GM18511 (cell line): Measurements from ENCODE around the gene TRIM41.
"Not testable (repeated sequence)": the region's sequence is repeated elsewhere in the genome, so short reads cannot be mapped to it uniquely, and the experiment has no call there.

Source experiments
- ATAC-seq: cut with Tn5 transposase; IDR thresholded peaks from one replicate; pipeline ENCODE4 v1.9.1; 2021; ENCODE audit warnings: mild to moderate bottlenecking, moderate library complexity; ENCODE audit not compliant: unreplicated experiment

Gene TRIM41

DNA sequence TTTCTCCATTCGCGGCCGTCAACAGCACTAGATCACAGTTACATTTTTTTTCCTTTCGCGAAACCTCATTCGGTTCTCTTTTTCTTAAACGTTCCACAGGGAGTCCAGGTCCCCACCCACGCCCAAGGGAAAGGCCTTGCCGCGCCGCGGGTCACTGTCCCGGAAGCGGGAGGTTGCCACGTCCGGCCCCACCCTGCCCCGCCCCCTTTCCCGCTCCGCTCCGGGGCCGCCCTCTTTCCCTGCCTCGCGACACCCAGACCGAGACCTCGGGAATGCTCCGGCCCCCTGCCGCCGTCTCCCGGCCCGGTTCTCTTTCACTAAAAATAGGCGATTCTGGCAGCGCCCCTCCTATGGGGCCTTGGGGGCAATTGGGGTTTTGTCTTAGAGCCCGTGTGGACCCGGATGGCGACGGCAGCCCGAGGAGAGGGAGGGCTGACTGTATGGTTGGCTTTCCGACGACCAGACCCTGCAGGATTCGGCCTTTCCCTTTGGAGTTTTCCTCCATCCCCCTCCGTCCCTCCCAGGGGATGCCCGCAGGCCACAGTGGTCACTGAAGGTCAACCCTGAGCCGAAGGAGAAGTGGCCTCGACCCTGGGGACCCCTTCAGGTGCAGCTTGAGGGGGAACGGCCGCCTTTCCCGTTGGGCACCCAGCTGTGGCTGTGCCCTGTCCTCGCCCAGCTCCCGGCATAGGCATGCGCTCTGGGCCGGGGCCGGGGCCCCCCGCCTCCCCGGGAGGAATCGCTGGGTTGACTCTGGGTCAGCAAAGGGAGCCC, 23.4 kb downstream of the TRIM41 start:
- peak; percentile 56 for ATAC-seq

DNA sequence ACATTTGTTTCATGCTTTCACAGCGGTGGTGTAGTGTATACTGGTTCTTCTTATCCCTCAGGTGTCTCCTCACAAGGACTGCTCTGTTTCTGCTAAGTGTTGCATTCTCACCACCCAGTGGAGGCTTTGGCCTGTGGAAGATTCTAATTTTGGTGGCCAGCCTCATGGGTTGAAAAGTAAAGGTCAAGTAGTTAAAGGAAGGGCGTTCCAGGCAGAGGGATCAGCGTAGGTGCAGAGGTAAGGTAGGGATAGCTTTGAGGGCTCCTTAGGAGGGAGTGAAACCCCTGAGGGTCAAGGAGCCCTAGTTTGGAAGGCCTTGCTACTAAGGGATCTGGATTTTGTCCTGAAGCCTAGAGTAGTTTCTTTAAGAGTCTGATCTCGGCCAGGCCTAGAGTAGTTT, 25.2 kb downstream of the TRIM41 start:
- no peak for ATAC-seq

DNA sequence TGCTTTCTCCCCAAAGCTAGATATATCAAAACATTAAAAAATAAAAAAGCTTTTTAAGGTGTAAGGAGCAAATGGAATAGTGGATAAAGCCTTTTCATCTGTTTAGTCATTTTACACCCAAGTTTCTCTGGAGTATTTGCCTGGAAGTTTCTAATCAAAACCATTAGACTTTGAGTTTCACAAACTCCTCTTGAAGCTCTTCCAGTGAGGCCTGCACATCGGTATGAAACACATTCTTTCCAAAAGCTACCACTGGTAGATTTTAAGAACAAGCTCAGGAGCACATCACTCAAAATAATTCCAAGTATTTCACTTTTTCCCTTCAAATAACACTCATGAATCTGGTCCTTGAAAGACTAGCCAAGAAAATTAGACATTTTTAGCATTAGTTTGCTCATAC, 32.2 kb downstream of the TRIM41 start:
- no peak for ATAC-seq

GRCh38 chr5:181255836-181256578, 32.9 kb downstream of the TRIM41 start:
- no peak for ATAC-seq

DNA sequence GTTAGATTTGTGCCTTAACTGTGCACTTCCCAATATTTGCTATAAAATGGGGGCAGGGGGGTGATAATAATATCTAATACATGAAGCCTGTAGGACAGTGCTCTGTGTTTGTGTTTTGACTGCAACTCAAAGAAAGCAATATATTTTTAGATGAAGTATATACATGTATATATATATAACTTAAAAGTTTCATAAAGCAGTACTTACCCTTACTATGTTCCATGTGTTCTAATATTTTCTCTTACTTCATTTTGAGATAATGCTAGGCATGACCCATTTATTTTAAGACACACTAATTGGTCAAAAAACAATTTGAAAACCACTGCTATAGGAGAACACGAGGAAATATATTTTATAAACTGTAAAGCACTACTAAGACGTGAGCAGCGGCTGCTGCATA, 35.5 kb downstream of the TRIM41 start:
- no peak for ATAC-seq

- no peak for ATAC-seq
These were observed 36.2 kb downstream of the TRIM41 start for GRCh38 chr5:181259283-181259682.

GRCh38 chr5:181259974-181260719, 37.1 kb downstream of the TRIM41 start:
- ATAC-seq: no peak

DNA sequence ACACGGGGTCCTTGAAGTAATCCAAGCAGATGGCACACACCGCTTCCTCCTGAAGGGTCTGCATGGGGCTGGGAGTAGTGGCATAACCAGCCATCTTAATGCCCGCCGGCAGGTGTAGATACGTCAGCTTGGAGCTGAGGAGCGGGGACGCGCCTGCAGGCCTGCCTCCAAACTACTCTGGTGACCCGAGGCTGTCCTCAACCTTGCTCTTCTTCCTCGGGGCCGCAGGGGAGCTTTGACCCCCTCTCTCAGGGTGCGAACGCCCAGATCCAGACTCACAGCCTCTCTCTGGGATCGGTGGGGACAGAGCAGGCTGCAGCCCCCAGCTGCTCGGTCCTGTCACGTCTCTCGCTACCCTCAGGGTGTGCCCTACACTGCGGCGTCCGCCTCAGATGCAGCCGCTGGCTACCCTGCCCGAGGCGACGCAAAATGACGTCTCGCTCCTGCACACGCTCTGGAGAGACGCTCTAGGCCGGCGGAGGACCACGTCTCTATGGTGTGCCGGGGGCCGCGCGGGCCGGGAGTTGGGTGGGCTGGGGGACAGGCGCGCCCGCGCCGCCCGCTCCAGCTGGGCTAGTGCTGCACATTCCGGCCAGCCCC, 37.7 kb downstream of the TRIM41 start, which contains the start of gene TRIM52:
TRIM52 (minus strand) TSS at position 424 of the 600 bp plus-strand sequence; CDS start at position 94, 330 bp downstream.
- peak; percentile 84 for ATAC-seq

DNA sequence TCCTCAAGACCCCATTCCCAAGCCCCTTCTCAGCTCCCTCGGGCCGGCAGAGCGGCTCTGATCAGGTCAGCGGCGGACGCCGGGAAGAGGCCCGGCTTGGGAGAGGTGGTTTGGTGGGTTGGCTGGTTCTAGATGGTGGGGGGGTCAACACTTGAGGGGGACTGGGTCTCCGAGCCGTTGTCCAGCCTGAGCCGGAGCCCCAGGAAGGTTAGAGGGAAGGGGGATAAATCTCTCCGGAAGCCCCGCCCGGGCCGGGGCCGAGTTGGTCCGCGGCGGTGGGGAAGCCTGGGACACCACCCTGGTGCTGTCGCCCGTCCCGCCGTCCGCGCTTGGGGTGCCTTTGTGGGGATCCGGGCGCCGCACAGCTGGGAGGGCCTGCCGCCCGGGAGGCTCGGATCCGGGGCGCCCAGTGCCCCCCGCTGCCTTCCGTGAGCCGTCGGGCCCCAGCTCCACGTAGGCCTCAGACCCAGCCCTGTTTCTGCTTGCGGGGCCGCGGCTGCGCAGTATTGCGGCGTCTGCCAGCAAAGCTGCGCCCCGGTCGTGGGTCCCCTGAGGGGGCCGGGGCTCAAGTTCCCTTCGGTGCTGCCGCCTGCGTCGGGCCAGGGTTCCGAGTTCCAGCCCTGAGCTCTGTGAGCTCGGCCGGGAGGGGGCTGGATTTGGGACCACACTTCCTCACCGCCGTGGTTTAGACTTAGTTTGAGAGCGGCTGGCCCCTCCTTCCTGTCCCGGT, 38.4 kb downstream of the TRIM41 start:
- peak; percentile 59 for ATAC-seq

DNA sequence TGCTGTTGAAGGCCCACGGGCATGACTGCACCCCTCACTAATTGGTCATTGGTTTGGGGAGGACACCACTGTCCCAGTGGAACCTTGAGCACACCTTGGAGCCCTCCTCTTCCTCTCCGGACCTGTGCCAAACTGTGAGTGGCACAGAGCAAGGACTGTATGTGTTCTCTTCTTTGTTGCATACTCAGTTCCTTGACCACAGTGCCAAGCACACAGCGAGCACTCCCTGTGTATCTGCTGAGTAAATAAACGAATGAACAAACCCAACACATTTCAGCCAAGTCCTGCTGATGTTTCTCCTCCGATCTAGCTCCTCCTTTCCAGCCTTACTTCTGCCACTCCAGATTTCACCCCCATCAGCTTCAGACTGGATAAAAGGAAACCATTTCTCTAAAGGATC, 40.6 kb downstream of the TRIM41 start:
- no peak for ATAC-seq

DNA sequence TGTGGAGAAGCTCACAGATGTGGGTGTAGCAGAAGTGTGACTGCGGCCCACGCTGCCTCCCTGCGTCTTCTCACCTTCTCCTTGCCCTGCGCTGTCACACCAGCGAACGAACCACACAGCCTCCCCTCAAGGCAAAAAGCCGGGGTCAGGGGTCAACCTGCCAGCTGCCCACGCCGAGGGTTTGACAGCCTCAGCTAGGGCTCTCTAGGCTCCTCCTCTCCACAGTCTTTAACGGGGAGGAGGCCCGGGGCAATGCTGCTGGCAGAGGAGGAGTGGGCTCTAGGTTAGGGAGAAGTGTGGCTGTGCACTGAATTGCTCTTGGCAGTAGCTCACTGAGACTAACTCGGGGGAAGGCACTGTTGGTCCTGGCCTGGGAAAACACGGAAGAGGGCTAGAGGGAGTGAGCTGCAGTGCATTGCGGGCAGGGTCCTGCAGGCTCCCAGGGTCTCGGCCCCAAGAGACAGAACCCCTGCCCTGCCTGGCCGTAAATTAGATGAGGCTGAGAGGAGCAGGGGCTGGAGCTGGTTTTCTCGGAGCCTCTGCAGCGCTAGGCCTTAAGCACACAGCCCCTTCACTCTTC, 42.1 kb downstream of the TRIM41 start:
- no peak for ATAC-seq

GRCh38 chr5:181267291-181267904, 44.3 kb downstream of the TRIM41 start:
- ATAC-seq: not testable (repeated sequence)

GRCh38 chr5:181267907-181268306, 44.8 kb downstream of the TRIM41 start:
- ATAC-seq: not testable (repeated sequence)

- ATAC-seq: no peak
These were observed 48.0 kb downstream of the TRIM41 start for GRCh38 chr5:181271081-181271480.

- ATAC-seq: not testable (repeated sequence)
These were observed 50.3 kb downstream of the TRIM41 start for GRCh38 chr5:181273433-181273744.

GRCh38 chr5:181280251-181280762, 57.2 kb downstream of the TRIM41 start:
- ATAC-seq: no peak

DNA sequence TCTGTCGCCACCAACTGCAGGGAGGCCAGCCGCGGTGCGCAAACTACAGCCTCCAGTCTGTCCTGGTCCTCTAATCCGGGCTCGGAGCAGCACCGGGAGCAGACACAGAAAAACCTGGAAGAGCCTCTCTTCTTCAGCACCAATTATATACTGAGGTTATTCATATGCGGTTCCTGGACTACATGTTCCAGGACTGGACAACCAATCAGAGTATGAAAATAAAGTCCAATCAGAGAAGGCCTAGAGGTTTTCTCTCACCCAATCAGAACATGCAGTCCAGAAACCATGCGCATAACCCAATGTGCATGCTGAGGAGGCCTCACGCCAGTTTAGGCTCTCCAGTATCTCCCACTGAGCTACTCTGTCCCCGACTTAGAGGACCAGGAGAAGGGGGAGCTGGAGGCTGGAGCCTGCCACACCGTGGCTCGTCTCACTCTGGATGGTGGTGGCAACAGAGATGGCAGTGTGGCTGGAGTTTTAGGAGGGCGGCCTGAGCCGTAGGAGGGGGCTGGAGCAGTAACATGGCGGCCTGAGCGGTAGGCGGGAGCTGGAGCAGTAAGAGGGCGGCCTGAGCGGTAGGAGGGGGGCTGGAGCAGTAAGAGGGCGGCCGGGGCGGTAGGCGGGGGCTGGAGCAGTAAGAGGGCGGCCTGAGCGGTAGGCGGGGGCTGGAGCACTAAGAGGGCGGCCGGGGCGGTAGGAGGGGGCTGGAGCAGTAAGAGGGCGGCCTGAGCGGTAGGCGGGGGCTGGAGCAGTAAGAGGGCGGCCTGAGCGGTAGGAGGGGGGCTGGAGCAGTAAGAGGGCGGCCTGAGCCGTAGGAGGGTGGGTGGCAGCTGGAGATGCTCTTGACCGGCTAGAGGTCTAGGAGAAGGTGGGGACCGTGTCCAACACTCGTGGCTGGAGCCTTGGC, 58.2 kb downstream of the TRIM41 start:
- ATAC-seq: no peak

DNA sequence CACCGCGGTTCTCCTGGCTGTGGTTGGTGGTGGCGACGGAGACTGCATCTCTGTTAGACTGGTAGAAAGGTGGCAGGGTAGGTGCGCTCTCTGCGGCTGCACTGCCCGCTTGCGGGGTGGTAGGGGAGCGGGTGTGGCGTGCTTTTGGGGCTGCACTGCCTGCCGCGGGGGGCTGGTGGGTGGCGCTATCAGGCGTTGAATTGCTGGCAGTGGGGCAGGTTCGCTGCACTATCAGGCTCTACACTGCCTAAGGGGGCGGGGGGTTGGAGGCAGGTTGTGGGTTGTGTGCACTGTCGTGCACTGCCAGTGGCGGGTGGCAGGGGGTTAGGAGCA, 58.9 kb downstream of the TRIM41 start:
- ATAC-seq: no peak

DNA sequence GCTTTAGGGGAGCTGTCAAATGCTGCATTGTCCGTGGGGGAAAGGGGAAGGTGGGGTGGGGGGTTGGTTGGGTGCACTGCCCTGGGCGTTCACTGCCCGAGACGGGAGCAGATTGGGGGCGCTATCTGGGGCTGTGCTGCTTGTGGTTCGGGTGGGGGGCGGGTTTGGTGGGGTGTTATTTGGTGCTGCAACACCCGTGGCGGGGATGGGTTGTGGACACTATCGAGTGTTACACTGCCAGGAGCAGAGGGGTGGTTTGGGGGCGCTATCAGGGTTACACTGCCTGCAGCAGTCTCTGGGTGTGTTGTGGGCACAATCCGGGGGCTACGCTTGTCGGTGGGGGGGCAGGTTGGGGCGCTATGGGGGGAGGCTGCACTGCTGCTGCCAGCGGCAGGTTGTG, 59.3 kb downstream of the TRIM41 start:
- ATAC-seq: not testable (repeated sequence)
